ENCODE data around the gene PTCRA.

DNA sequence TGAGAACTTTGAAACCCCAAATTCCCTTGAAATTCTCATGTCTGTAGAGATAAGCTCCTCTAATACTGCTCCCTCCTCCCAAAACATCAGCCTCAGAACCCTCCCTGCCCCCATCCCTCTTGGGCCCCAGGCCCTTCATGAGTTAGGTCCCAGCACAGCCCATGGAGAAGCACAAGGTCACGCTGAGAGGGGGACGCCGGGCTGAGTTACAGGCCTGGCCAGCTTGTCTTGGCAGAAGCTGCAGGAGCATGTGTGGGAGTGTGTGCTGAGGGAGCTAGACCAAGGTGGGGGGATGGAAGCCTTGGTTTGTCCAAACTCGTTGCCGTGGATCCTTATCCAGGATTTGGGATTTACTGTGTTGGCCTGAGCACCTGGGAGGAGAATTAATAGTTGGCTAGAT lies 8.5 kb upstream of the PTCRA start:
- TF ChIP-seq, protein P1, sequence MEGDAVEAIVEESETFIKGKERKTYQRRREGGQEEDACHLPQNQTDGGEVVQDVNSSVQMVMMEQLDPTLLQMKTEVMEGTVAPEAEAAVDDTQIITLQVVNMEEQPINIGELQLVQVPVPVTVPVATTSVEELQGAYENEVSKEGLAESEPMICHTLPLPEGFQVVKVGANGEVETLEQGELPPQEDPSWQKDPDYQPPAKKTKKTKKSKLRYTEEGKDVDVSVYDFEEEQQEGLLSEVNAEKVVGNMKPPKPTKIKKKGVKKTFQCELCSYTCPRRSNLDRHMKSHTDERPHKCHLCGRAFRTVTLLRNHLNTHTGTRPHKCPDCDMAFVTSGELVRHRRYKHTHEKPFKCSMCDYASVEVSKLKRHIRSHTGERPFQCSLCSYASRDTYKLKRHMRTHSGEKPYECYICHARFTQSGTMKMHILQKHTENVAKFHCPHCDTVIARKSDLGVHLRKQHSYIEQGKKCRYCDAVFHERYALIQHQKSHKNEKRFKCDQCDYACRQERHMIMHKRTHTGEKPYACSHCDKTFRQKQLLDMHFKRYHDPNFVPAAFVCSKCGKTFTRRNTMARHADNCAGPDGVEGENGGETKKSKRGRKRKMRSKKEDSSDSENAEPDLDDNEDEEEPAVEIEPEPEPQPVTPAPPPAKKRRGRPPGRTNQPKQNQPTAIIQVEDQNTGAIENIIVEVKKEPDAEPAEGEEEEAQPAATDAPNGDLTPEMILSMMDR (IDR thresholded peaks at IDR 0.05) = no peak
- TF ChIP-seq EZH2phosphoT487 (IDR thresholded peaks at IDR 0.05) = no peak
